GM18498 (cell line): Measurements from ENCODE around the gene LAIR1.

ENCODE experiments used
- ATAC-seq: cut with Tn5 transposase; IDR thresholded peaks from one replicate; pipeline ENCODE4 v1.9.1; 2021; ENCODE audit warnings: mild to moderate bottlenecking, moderate library complexity; ENCODE audit not compliant: unreplicated experiment

The LAIR1 gene

GRCh38 chr19:54319049-54319448 is 45.7 kb downstream of the LAIR1 start:
- ATAC-seq = no peak

GRCh38 chr19:54317965-54318240 is 46.8 kb downstream of the LAIR1 start:
- ATAC-seq = no peak

GRCh38 chr19:54317108-54317964 is 47.4 kb downstream of the LAIR1 start:
- no peak for ATAC-seq

- ATAC-seq = no peak
Observed at GRCh38 chr19:54316746-54317107, 48.0 kb downstream of the LAIR1 start.

GRCh38 chr19:54315956-54316355 is 48.8 kb downstream of the LAIR1 start:
- no peak for ATAC-seq

- no peak for ATAC-seq
Observed at GRCh38 chr19:54312436-54313377, 52.0 kb downstream of the LAIR1 start, which contains the start of gene LILRA5. Gene LILRA5, minus strand, starts transcription at chr19:54313166. Its CDS starts 147 bp downstream, at chr19:54313019.

- no peak for ATAC-seq
Observed at GRCh38 chr19:54312011-54312410, 52.7 kb downstream of the LAIR1 start.

- no peak for ATAC-seq
Observed at GRCh38 chr19:54311486-54311885, 53.2 kb downstream of the LAIR1 start.

- ATAC-seq = no peak
Observed at GRCh38 chr19:54310543-54310942, 54.2 kb downstream of the LAIR1 start.

- ATAC-seq = no peak
Observed at GRCh38 chr19:54309811-54310210, 54.9 kb downstream of the LAIR1 start.

- ATAC-seq = no peak
Observed at GRCh38 chr19:54307389-54308020, 57.2 kb downstream of the LAIR1 start.

- no peak for ATAC-seq
Observed at GRCh38 chr19:54305141-54305540, 59.6 kb downstream of the LAIR1 start.

GRCh38 chr19:54302257-54302656 is 62.5 kb downstream of the LAIR1 start:
- no peak for ATAC-seq
